HG03571 (cell line): ENCODE data around the gene DNAJC2.

Source experiments
- ATAC-seq: cut with Tn5 transposase; IDR thresholded peaks from one replicate; pipeline ENCODE4 v1.9.1; 2021; ENCODE audit not compliant: unreplicated experiment

The DNAJC2 gene, protein sequence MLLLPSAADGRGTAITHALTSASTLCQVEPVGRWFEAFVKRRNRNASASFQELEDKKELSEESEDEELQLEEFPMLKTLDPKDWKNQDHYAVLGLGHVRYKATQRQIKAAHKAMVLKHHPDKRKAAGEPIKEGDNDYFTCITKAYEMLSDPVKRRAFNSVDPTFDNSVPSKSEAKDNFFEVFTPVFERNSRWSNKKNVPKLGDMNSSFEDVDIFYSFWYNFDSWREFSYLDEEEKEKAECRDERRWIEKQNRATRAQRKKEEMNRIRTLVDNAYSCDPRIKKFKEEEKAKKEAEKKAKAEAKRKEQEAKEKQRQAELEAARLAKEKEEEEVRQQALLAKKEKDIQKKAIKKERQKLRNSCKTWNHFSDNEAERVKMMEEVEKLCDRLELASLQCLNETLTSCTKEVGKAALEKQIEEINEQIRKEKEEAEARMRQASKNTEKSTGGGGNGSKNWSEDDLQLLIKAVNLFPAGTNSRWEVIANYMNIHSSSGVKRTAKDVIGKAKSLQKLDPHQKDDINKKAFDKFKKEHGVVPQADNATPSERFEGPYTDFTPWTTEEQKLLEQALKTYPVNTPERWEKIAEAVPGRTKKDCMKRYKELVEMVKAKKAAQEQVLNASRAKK

DNA sequence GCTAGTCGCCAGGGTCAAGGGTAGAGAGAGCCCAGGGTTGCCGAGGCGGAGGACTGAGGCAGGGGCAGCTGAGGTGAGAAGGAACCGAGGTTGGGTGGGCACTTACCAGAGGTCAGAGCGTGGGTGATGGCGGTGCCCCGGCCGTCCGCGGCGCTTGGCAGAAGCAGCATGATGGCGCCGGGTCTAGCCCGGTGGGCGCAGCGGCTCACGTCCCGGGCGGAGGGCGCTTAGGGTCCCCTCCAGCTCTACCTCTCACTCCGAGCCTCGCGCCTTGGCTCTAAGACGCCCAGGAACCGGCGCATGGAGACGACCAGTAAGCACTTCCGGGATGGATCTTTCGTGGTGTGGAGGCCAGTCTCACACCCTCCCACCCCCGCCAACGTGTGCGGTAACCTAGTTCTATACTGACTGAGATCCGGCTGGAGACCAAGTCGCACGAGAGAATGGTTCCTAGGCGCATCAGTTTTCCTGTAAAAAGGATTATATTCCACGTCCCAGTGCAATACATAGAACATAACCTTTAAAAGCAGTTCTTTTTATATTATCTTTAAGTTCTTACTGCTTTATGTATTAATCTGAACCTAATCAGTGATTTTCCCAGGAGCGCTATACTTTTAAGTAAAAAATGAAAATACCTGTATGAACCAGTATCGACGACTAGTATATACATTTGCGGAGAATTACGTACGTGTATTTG is at the start of gene DNAJC2:
Gene DNAJC2 (minus strand): TSS at position 315 of the 697 bp plus-strand sequence. CDS start 145 bp downstream, at position 170.
- peak; percentile 76 for ATAC-seq

DNA sequence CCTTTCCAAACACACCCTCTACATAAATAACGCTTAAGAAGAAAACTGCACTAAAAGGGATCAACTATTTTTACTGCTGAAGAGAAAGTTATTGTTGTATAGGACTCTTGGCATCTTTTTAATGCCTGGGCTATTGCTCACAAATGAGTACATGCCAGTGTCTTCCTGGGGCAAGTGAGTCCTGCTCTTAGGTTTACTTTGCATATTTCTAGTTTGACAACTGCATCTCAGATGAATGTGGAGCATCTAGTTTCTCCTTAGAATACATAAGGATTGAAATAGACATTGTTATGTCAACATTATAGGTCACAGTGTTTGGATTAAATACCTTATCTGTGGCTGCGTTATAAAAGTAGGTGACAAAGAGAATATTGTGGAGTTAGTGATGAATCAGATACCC is 47.4 kb upstream of the DNAJC2 start:
- no peak for ATAC-seq

GRCh38 chr7:103391150-103391549 is 46.6 kb upstream of the DNAJC2 start:
- ATAC-seq, result no peak

GRCh38 chr7:103389263-103389662 is 44.7 kb upstream of the DNAJC2 start:
- ATAC-seq, result no peak

DNA sequence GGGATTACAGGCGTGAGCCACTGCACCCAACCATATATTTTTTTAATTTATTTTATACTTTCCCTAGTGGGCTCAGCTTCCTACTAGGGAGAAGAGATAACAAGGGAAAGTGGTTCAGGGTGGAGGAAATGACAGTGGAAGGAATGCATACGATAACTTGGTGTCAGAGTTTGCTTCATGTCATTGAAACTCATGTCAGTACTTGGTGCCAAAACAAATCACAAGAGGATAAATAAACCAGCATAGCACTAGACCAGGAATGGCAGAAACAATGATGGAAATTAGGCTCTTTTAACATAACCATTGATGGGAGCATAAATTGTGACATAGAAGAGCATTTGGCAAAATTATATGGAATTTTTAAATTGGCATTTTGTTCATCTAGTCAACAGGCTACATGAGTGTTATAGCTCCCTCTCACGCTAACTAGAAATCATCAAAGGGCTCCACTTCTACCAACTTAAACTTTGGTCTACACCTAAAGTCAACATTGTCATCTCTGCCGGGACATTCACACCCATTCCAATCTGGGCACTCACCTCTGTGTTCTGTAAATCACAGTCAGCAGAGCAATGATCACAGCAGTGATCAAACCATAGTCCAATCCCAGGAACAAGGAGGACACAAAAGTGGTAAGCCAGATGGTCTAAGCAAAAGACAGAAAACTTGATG is 44.0 kb upstream of the DNAJC2 start:
- no peak for ATAC-seq

GRCh38 chr7:103387242-103387641 is 42.7 kb upstream of the DNAJC2 start:
- ATAC-seq, result no peak

DNA sequence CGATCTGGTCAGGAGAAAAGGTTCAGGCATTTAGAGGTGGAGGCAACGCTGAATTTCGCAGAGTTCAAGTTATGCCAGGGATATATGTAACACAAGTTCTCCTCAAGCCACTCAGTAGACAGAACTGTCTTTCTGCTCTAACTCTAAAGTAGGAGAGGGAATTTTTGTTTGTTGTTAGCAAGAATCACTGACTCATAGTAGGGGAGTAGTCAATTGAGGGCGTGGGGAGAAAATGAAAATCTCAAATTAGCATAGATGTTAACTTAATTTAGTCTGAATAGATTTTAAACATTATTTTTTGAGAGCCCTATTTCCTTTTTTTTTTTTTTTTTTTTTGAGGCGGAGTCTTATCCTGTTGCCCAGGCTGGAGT is 37.5 kb upstream of the DNAJC2 start:
- no peak for ATAC-seq

GRCh38 chr7:103381280-103382031 is 36.9 kb upstream of the DNAJC2 start:
- no peak for ATAC-seq

- no peak for ATAC-seq
These were observed 36.0 kb upstream of the DNAJC2 start for GRCh38 chr7:103380395-103381191.

DNA sequence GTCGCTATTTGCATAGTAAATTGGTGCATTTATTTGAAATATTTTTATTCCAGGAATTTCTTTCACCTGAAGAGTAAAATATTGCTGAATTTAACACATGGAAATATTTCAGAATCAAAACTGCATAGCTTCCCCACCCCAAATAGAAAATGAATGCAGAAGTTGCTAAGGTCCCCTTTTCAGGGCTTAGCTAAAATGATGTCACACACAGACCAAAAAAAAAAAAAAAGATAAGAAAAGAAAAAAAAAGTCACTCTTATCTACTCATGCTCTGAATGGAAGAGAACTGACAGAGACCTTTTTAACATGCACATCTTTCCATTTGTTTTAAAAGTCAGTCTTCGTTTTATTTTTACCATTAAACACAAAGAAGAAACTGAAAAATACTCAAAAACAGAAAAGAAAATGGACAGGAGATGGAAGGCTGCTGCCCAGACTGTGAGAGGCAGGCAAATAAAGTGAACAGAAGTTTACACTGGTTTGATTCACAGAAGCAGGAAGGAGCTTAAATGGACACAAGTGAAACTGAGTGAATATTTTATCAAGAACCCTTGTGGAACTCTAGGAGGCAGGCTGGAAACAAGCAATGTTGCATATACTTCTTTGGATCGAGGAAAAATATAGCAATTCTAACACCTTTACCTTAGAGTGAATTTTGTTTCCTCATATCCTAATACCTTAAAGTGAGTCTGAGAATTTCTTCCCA is 34.9 kb upstream of the DNAJC2 start:
- no peak for ATAC-seq

DNA sequence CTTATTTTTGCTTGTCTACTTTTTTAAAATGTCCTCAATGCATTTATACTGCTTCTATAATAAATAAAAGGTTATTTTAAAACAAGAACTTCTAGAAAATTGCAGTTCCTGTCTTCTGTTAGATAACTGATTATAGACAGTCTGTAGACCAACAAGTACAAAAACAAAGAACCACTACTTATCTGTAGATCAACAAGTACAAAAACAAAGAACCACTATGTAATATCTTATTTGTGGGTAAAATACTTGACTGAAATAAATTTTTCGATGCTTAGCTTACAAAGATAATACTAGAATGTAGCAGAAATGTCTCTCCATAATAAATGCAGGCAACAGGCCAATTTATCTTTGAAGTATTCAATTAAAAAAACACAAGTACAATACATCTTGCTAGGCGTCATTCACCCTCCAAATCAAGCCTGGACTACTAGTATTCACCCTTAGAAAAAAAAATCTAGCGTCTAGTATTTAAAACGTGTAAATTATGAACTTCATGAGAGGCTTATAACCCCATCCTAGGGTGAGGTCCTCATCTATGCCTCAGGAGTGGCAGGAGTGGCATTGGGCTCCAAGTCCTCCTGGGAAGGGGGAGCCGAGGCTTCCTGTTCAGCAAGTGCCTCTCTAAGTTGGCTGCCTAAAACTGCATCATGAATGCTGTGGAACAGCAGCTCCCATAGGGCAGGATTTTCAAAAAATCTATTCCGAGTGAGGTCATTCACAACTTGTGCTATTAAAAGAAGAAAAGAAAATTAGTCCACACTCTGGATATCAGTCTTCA is 29.5 kb upstream of the DNAJC2 start:
- no peak for ATAC-seq

DNA sequence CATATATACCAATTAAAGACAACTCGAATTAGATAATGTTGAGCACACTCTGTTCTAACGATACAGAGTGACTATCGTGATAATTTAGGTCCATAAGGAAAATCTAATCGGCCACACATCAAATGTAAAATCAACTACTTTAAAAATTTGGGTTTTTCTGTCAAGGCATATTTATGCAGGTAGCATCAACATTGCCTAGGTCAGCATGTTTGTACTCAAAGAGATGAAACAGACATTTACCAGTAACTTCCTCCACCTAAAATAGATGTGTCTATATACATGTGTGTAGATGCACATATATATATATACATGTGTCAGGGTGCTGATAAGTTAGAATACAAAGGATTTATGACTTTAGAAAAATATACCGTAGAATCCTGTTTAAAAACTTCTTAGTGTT is 24.9 kb upstream of the DNAJC2 start:
- no peak for ATAC-seq

GRCh38 chr7:103349805-103350204 is 5.2 kb upstream of the DNAJC2 start:
- no peak for ATAC-seq

- no peak for ATAC-seq
These were observed 4.4 kb upstream of the DNAJC2 start for GRCh38 chr7:103348959-103349358.

DNA sequence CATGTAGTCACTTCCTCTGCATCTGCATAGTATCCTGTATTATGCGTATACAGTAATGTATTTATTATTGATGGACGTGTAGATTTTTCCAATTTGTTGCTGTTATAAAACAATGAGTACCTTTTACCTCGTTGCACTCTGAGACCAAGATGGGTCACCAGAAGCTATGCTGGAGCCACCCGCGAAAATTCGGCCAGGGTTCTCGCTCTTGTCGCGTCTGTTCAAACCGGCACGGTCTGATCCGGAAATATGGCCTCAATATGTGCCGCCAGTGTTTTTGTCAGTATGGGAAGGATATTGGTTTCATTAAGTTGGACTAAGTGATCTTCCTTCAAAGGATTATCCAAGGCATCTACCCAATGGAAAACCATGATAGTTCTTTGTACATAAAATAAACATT is 3.9 kb upstream of the DNAJC2 start:
- ATAC-seq, result no peak

- ATAC-seq, result peak; percentile 69
These were observed 3.1 kb upstream of the DNAJC2 start, which contains the start of gene PSMC2 for GRCh38 chr7:103347507-103348267. PSMC2 (plus strand) TSS chr7:103347643; CDS start chr7:103347712, 69 bp downstream.

DNA sequence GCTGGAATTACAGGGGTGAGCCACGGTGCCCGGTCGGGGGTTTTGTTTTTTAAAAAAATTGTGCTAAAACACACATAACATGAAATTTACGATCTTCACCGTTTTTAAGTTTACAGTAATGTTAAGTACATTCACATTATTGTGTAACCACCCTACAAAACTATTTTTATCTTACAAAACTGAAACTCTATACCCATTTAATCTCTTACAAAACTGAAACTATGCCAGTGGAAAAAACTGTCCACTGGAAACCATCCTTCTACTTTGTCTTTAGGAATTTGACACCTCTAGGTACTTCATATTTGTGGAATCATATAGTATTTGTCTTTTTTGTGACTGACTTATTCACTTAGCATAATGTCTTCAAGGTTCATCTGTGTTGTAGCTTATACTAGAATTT is 1.8 kb upstream of the DNAJC2 start:
- no peak for ATAC-seq
